ENCODE measurements around the gene TDRD1. TPM values are rescaled to one million over a fixed set of nuclear protein-coding genes. Genes with fewer than 3 reads are reported as not detected.
"Not testable (repeated sequence)": the region's sequence is repeated elsewhere in the genome, so short reads cannot be mapped to it uniquely, and the experiment has no call there.

Gene TDRD1
- total RNA-seq, 2 donors from 2014 or later: 0.05 to 0.57 TPM

GRCh38 chr10:114142018-114142417, 37.1 kb upstream of the TDRD1 start:
- Histone ChIP-seq H3K27me3 (no peaks in the 10 kb centered on the region), H3K4me3 (no peak overlapping the region), H3K27ac (no peak overlapping the region), H3K36me3 (peaks cover 3% of the 10 kb centered on the region), H3K4me1 (no peaks in the 10 kb centered on the region), H3K9me3 (no peaks in the 10 kb centered on the region), H3K9ac (ENCODE audit: low read depth in 2 of 2, low read length in 2 of 2) (no peak overlapping the region)
- no peak for DNase-seq
- intact Hi-C loops (cut with DNase I): no loop called here
- TF ChIP-seq, protein P1, sequence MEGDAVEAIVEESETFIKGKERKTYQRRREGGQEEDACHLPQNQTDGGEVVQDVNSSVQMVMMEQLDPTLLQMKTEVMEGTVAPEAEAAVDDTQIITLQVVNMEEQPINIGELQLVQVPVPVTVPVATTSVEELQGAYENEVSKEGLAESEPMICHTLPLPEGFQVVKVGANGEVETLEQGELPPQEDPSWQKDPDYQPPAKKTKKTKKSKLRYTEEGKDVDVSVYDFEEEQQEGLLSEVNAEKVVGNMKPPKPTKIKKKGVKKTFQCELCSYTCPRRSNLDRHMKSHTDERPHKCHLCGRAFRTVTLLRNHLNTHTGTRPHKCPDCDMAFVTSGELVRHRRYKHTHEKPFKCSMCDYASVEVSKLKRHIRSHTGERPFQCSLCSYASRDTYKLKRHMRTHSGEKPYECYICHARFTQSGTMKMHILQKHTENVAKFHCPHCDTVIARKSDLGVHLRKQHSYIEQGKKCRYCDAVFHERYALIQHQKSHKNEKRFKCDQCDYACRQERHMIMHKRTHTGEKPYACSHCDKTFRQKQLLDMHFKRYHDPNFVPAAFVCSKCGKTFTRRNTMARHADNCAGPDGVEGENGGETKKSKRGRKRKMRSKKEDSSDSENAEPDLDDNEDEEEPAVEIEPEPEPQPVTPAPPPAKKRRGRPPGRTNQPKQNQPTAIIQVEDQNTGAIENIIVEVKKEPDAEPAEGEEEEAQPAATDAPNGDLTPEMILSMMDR (IDR thresholded peaks at IDR 0.05): no peak

GRCh38 chr10:114143160-114143559, 36.0 kb upstream of the TDRD1 start:
- intact Hi-C loops (cut with DNase I): no loop called here
- Histone ChIP-seq H3K9me3 (no peaks in the 10 kb centered on the region), H3K4me3 (no peak overlapping the region), H3K9ac (ENCODE audit: low read depth in 2 of 2, low read length in 2 of 2) (no peak overlapping the region), H3K4me1 (no peaks in the 10 kb centered on the region), H3K27me3 (no peaks in the 10 kb centered on the region), H3K27ac (no peak overlapping the region), H3K36me3 (peaks cover 4% of the 10 kb centered on the region)
- TF ChIP-seq, protein P1 (IDR thresholded peaks at IDR 0.05): no peak
- DNase-seq: no peak

DNA sequence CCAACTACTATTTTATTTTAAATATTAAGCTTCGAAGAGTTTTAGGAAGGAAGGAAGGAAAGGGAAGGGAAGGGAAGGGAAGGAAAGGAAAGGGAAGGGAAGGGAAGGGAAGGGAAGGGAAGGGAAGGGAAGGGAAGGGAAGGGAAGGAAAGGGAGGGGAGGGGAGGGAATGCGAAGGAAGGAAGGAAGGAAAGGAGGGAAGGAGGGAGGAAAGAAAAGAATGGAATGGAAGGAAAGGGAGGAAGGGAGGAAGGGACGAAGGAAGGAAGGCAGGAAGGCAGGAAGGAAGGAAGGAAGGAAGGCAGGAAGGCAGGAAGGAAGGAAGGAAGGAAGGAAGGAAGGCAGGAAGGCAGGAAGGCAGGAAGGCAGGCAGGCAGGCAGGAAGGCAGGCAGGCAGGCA, 29.7 kb upstream of the TDRD1 start:
- intact Hi-C loops (cut with DNase I); H3K27ac ChIP-seq; DNase-seq; H3K4me3 ChIP-seq; H3K9me3 ChIP-seq; H3K27me3 ChIP-seq; H3K4me1 ChIP-seq; H3K36me3 ChIP-seq; H3K9ac ChIP-seq (ENCODE audit: low read depth in 2 of 2, low read length in 2 of 2): not testable (repeated sequence)

DNA sequence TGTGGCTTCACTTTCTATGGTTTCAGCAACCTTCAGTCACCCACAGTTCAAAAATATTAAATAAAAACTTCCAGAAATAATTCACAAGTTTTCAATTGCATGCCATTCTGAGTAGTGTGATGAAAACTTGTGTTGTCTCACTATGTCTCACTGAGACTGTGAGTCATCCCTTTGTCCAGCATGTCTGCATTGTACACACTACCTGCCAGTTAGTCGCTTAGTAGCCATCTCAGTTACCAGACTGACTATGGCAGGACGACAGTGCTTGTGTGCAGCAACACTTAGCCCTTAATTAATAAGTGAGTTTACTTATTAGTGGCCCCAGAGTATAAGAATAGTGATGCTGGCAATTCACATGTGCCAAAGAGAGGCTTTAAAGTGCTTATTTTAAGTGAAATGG, 27.7 kb upstream of the TDRD1 start:
- H3K27ac ChIP-seq: no peak overlapping the region
- no peaks in the 10 kb centered on the region for H3K4me1 ChIP-seq
- H3K9ac ChIP-seq (ENCODE audit: low read depth in 2 of 2, low read length in 2 of 2): no peak overlapping the region
- no peaks in the 10 kb centered on the region for H3K27me3 ChIP-seq
- intact Hi-C loops (cut with DNase I): no loop called here
- no peak overlapping the region for H3K4me3 ChIP-seq
- DNase-seq: no peak
- no peaks in the 10 kb centered on the region for H3K9me3 ChIP-seq
- peaks cover 4% of the 10 kb centered on the region for H3K36me3 ChIP-seq
- TF ChIP-seq, protein P1 (IDR thresholded peaks at IDR 0.05): no peak

GRCh38 chr10:114151892-114152291, 27.3 kb upstream of the TDRD1 start:
- TF ChIP-seq, protein P1 (IDR thresholded peaks at IDR 0.05): no peak
- Histone ChIP-seq H3K36me3 (peaks cover 4% of the 10 kb centered on the region), H3K27ac (no peak overlapping the region), H3K9ac (ENCODE audit: low read depth in 2 of 2, low read length in 2 of 2) (no peak overlapping the region), H3K4me3 (no peak overlapping the region), H3K4me1 (no peaks in the 10 kb centered on the region), H3K9me3 (no peaks in the 10 kb centered on the region), H3K27me3 (no peaks in the 10 kb centered on the region)
- intact Hi-C loops (cut with DNase I): no loop called here
- DNase-seq: no peak

GRCh38 chr10:114157912-114158311, 21.2 kb upstream of the TDRD1 start:
- no peaks in the 10 kb centered on the region for H3K9me3 ChIP-seq
- H3K27ac ChIP-seq: no peak overlapping the region
- no peak for DNase-seq
- no peak overlapping the region for H3K9ac ChIP-seq (ENCODE audit: low read depth in 2 of 2, low read length in 2 of 2)
- TF ChIP-seq, protein P1 (IDR thresholded peaks at IDR 0.05): no peak
- H3K4me1 ChIP-seq: peaks cover 4% of the 10 kb centered on the region
- no peaks in the 10 kb centered on the region for H3K36me3 ChIP-seq
- H3K27me3 ChIP-seq: no peaks in the 10 kb centered on the region
- intact Hi-C loops (cut with DNase I): no loop called here
- no peak overlapping the region for H3K4me3 ChIP-seq
